KMS-11 (cell line): Measurements from ENCODE around the gene TOLLIP.

Experiments
- H2AFZ ChIP-seq: fragments of 200-600 bp; sonication (generic); 2 replicates; pipeline ENCODE4 v1.6.1; 2016; ENCODE audit warnings: antibody characterized with exemption, mixed run types, low read depth
- H3K27ac ChIP-seq: fragments of 200-600 bp; sonication (generic); 2 replicates; pipeline ENCODE4 v1.6.1; 2016; ENCODE audit warnings: mild to moderate bottlenecking, mixed run types
- H3K27me3 ChIP-seq: fragments of 200-600 bp; sonication (generic); 2 replicates; pipeline ENCODE4 v1.6.1; 2017; ENCODE audit warnings: mild to moderate bottlenecking, low read depth, mixed run types, moderate library complexity; ENCODE audit not compliant: insufficient read depth
- H3K36me3 ChIP-seq: fragments of 200-600 bp; sonication (generic); 2 replicates; pipeline ENCODE4 v1.6.1; 2017; ENCODE audit warnings: mild to moderate bottlenecking, mixed run types; ENCODE audit not compliant: insufficient read depth
- H3K4me1 ChIP-seq: fragments of 200-600 bp; sonication (generic); 2 replicates; pipeline ENCODE4 v1.6.1; 2016; ENCODE audit warnings: mild to moderate bottlenecking, low read depth, mixed run types; ENCODE audit not compliant: poor library complexity, severe bottlenecking
- H3K4me2 ChIP-seq: fragments of 200-600 bp; sonication (generic); 2 replicates; pipeline ENCODE4 v1.7.0; 2016; ENCODE audit warnings: mild to moderate bottlenecking, mixed run types
- H3K4me3 ChIP-seq: fragments of 200-600 bp; sonication (generic); IDR thresholded peaks from 2 replicates; pipeline ENCODE4 v1.6.1; 2017; ENCODE audit warnings: low read depth, low read length, mixed read lengths; ENCODE audit not compliant: insufficient read depth
- H3K79me2 ChIP-seq: fragments of 200-600 bp; sonication (generic); 2 replicates; pipeline ENCODE4 v1.6.1; 2016; ENCODE audit warnings: low read depth, mixed run types; ENCODE audit not compliant: insufficient read depth
- H3K9ac ChIP-seq: fragments of 200-600 bp; sonication (generic); 2 replicates; pipeline ENCODE4 v1.6.1; 2016; ENCODE audit warnings: mild to moderate bottlenecking, mixed run types
- H4K20me1 ChIP-seq: fragments of 200-600 bp; sonication (generic); 2 replicates; pipeline ENCODE4 v1.6.1; 2016; ENCODE audit warnings: mild to moderate bottlenecking, mixed run types; ENCODE audit not compliant: insufficient read depth
- TF ChIP-seq, protein P1 (sequence below): fragments of 200-600 bp; sonication (generic); conservative IDR thresholded peaks from 2 replicates; pipeline ENCODE4 v1.6.1; 2017; ENCODE audit warnings: low read depth, mild to moderate bottlenecking, antibody characterized with exemption, low read length, moderate library complexity, mixed read lengths

Gene TOLLIP

DNA sequence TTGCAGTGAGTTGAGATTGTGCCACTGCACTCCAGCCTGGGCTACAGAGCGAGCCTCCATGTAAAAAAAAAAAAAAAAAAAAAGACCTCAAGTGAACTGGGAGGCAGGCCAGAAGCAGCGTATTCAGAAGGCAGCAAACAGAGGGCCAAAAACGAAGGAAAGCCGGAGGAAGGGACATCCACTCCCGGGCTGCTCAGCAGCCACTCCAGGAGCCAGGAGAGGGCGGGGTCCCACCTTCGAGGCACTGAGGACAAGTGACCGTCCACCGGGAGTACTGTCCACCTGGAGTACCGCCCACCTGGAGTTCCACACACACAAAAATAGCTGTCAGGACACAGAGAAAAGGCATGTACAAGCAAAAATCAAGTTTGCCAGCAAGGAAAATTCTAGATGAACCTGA lies 5.5 kb downstream of the TOLLIP start:
- H3K4me1 ChIP-seq: peaks cover 5% of the 10 kb centered on the region
- no peak overlapping the region for H3K9ac ChIP-seq
- TF ChIP-seq, protein P1, sequence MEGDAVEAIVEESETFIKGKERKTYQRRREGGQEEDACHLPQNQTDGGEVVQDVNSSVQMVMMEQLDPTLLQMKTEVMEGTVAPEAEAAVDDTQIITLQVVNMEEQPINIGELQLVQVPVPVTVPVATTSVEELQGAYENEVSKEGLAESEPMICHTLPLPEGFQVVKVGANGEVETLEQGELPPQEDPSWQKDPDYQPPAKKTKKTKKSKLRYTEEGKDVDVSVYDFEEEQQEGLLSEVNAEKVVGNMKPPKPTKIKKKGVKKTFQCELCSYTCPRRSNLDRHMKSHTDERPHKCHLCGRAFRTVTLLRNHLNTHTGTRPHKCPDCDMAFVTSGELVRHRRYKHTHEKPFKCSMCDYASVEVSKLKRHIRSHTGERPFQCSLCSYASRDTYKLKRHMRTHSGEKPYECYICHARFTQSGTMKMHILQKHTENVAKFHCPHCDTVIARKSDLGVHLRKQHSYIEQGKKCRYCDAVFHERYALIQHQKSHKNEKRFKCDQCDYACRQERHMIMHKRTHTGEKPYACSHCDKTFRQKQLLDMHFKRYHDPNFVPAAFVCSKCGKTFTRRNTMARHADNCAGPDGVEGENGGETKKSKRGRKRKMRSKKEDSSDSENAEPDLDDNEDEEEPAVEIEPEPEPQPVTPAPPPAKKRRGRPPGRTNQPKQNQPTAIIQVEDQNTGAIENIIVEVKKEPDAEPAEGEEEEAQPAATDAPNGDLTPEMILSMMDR: no peak
- H4K20me1 ChIP-seq: no peaks in the 10 kb centered on the region
- no peaks in the 10 kb centered on the region for H3K27me3 ChIP-seq
- H3K36me3 ChIP-seq: no peaks in the 10 kb centered on the region
- no peak overlapping the region for H2AFZ ChIP-seq
- no peak overlapping the region for H3K4me3 ChIP-seq
- no peak overlapping the region for H3K27ac ChIP-seq
- peaks cover 4% of the 10 kb centered on the region; the same call in 1 of the 2 replicates for H3K79me2 ChIP-seq
- H3K4me2 ChIP-seq: no peak overlapping the region

DNA sequence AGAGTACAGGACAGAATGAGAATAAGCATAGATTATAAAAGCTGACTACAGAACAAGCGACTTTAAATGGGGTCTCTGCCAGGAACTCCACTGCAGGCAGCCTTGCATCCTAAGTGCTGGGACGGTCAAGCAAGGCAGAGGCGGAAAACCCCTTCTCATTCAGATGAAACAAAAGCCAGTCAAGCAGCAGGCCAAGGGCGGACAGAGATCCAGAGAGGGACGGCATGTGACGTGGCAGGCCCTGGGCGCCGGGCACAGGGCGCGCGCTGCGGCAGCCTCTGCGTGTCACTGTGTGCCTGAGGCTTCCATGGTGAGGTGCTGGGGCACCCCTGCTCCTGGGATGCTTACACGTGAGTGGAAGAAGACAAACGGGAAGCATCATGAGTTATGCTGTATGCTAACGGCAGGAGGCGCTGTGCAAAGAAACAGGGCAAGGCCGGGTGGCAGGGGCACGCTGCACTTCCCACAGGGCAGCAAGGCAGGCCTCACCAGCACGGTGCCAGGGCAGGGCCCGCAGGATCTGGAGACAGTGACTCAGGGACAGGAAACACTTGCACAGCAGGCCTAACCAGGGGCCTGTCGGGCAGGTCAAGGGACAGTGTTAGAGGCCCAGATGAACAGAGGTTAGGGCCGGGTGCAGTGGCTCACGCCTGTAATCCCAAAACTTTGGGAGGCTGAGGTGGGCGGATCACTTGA lies 6.2 kb downstream of the TOLLIP start:
- H3K36me3 ChIP-seq: no peaks in the 10 kb centered on the region

DNA sequence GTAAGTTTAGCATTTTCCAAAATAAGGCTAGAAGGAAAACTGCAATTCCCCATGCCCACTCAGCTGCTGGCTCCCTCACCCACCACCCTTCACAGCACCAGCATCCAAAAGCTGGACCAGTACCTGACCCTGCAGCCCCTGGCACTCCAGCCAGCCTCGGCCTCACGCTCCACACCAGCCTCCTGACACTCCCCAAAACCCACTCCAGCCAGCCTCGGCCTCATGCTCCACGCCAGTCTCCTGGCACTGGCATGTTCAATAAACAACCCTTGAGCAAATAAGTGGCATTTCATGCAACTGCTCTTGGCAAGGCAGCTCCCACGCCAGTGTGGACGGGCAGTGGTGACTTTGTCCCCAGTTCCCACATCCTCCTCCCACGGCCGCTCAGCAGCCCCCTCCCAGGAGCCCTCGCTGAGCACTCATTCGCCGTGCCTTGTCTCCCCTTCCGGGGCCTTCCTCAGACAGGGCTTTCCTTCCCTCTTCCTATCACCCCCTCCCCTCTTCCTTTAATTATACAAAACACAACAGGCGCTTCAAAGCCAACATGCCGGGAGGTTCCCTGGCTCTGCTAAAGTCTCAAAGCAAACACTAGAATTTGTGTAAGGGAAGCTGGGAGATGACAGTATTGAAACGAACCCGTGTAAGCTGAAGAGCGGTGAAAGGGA lies 6.8 kb downstream of the TOLLIP start:
- Histone ChIP-seq H3K27ac (no peak overlapping the region), H2AFZ (no peak overlapping the region), H3K4me2 (no peak overlapping the region), H3K9ac (no peak overlapping the region), H3K79me2 (peaks cover 7% of the 10 kb centered on the region; the same call in 1 of the 2 replicates), H3K4me1 (no peaks in the 10 kb centered on the region), H4K20me1 (no peaks in the 10 kb centered on the region), H3K4me3 (no peak overlapping the region), H3K36me3 (no peaks in the 10 kb centered on the region), H3K27me3 (no peaks in the 10 kb centered on the region)
- TF ChIP-seq, protein P1: no peak

More for the DNA sequence above, 6.2 kb downstream of the TOLLIP start:
- no peaks in the 10 kb centered on the region for H3K27me3 ChIP-seq
- H3K4me3 ChIP-seq: no peak overlapping the region
- H3K27ac ChIP-seq: no peak overlapping the region
- no peaks in the 10 kb centered on the region for H4K20me1 ChIP-seq
- peaks cover 2% of the 10 kb centered on the region for H3K4me1 ChIP-seq
- TF ChIP-seq, protein P1: no peak
- no peak overlapping the region for H2AFZ ChIP-seq
- H3K4me2 ChIP-seq: no peak overlapping the region
- no peak overlapping the region for H3K9ac ChIP-seq
- peaks cover 7% of the 10 kb centered on the region; the same call in 1 of the 2 replicates for H3K79me2 ChIP-seq

DNA sequence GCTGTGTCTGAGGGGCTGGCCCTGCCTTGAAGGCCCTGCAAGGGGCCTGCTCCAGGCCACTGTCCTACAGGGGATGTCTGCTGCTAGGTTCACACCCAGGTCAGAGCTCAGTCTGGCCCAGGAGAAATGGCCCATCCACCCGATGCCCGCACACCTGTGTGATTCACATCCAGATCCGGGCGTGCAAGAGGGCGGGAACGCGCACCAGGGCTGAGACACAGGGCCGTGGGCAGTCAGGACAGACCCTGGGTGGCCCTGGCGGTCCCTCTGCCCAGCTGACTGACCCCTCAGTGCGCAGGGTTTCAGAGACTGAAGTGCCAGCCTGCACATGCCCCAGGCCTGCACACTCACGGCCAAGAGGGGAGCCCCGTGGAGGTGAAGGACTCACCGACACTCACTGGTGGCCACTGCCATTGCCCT lies 7.4 kb downstream of the TOLLIP start:
- no peaks in the 10 kb centered on the region for H3K36me3 ChIP-seq
- no peaks in the 10 kb centered on the region for H3K4me1 ChIP-seq
- H3K4me3 ChIP-seq: no peak overlapping the region
- no peaks in the 10 kb centered on the region for H4K20me1 ChIP-seq
- H3K79me2 ChIP-seq: peaks cover 7% of the 10 kb centered on the region; the same call in 1 of the 2 replicates
- H3K27me3 ChIP-seq: no peaks in the 10 kb centered on the region
- no peak overlapping the region for H3K9ac ChIP-seq
- TF ChIP-seq, protein P1: no peak
- H2AFZ ChIP-seq: no peak overlapping the region
- H3K4me2 ChIP-seq: no peak overlapping the region
- H3K27ac ChIP-seq: no peak overlapping the region
